ENCODE data around the gene LIMS2. TPM values are rescaled to one million over a fixed set of nuclear protein-coding genes. Genes with fewer than 3 reads are reported as not detected.

The LIMS2 gene
- total and polyA plus RNA-seq, 2 of the 8 experiments (the other 6 are each of a cell fraction or from before 2014, with no cell fraction given), result 3.3 to 4.8 TPM

DNA sequence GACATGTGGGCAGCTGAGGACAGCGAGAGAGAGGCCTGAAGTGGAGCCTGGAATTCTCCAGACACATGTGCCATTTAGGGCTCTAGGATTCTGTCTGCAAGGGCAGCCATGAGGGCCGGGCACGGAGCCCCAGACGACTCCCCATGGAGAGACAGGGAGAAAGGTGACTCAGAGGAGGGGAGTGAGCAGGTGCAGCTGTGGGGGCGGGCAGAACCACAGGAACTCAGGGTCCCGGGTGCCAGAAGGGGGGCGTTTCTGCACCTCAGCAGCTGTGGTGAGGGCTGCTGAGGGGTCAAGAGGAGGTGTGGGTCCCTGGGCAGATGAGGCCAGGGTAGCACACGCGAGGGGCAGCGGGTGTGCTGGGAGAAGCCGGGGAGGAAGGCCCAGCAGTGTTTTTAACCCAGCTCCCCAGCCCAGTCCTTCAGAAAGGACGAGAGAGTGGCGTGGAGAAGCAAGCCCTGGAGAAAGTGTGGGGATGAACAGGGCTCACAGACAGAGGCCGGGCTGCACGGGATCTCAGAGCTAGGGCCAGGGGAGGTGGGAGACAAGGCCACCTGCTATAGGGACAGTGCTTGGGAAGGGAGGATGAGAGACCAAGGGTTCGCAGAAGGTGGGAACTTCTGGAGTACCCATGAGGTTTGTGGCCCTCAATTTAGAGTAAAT lies 21.8 kb downstream of the LIMS2 start:
- H3K23me2 ChIP-seq (ENCODE audit: low read depth, low read length), result no peaks in the 10 kb centered on the region
- no peak overlapping the region for H3K14ac ChIP-seq (ENCODE audit: insufficient read length)
- no peaks in the 10 kb centered on the region for H3K79me1 ChIP-seq (ENCODE audit: low read depth, low read length)
- H3K79me2 ChIP-seq (ENCODE audit: control insufficient read depth in 1 of 2, insufficient read depth in 2 of 2, low read length in 2 of 2), result no peaks in the 10 kb centered on the region
- H3K4me3 ChIP-seq (ENCODE audit: extremely low read depth in 1 of 4, insufficient read depth in 2 of 4, low read depth in 3 of 4, low read length in 4 of 4), result no peak overlapping the region
- H2BK120ac ChIP-seq (replicated peaks; ENCODE audit: low read depth, low read length), result no peak overlapping the region
- no peak for FAIRE-seq
- H3K23ac ChIP-seq (ENCODE audit: insufficient read length), result no peak overlapping the region
- no peak overlapping the region for H3K4ac ChIP-seq (replicated peaks; ENCODE audit: insufficient read length, low read depth, low read length)
- CTCF ChIA-PET (ENCODE audit: partially characterized antibody), result interaction anchor here (0.6 to 13.7 kb wide), 8 partner anchors 14 to 111 kb away, joined by 3 to 160 read pairs (median 4); partner anchors contain the start of gene LIMS2
- H3K9ac ChIP-seq (replicated peaks in 1 of 4; ENCODE audit: extremely low read depth in 1 of 4, low read depth in 3 of 4, low read length in 3 of 4), result no peak overlapping the region
- H3K9me3 ChIP-seq (ENCODE audit: insufficient read depth in 2 of 2, low read depth in 1 of 2, low read length in 1 of 2), result no peaks in the 10 kb centered on the region
- H2BK15ac ChIP-seq (ENCODE audit: low read length), result no peak overlapping the region
- no peak overlapping the region for H3K27ac ChIP-seq (ENCODE audit: low read depth, low read length)
- 92% methylated on average over 14 of the region's 16 CpGs; no CpG with 5 or more reads in 1 of the 2 experiments for WGBS, 2 experiments (ENCODE audit: extremely low coverage in 1 of 2, insufficient coverage in 1 of 2, insufficient read length in 1 of 2, insufficient replicate concordance in 2 of 2, low coverage in 1 of 2, low lambda C conversion rate in 2 of 2, missing lambda C conversion rate in 1 of 2)
- no peak overlapping the region for H2BK20ac ChIP-seq (ENCODE audit: low read length)
- no peaks in the 10 kb centered on the region; a peak in 3 of 7 replicates for H3K4me1 ChIP-seq (replicated peaks in 1 of 4; ENCODE audit: control insufficient read depth in 3 of 4, insufficient read depth in 4 of 4, low read length in 3 of 4)
- H2AK5ac ChIP-seq (ENCODE audit: low read depth, low read length), result no peak overlapping the region
- H4K20me1 ChIP-seq (replicated peaks in 1 of 2; ENCODE audit: control insufficient read depth in 1 of 2, insufficient read depth in 2 of 2, low read length in 2 of 2), result peaks cover 0 to 1% of the 10 kb centered on the region in 2 experiments
- DNase-seq (ENCODE audit: low read depth in 1 of 2, low spot score in 2 of 2), result no peak
- TF ChIP-seq KDM4A (IDR thresholded peaks at IDR 0.05; ENCODE audit: low read depth, low read length, severe bottlenecking), result no peak
- no peak for TF ChIP-seq CBX5 (IDR thresholded peaks at IDR 0.05; ENCODE audit: low read depth, low read length)
- no peak for TF ChIP-seq CHD1 (IDR thresholded peaks at IDR 0.05; ENCODE audit: low read depth, low read length)
- TF ChIP-seq RFX5 (IDR thresholded peaks at IDR 0.05; ENCODE audit: borderline replicate concordance, low read depth, low read length), result no peak
- no peak overlapping the region for H3K18ac ChIP-seq (ENCODE audit: extremely low read depth, low read length)
- no peaks in the 10 kb centered on the region for H3K36me3 ChIP-seq (ENCODE audit: control insufficient read depth in 2 of 4, insufficient read depth in 4 of 4, low read length in 3 of 4)
- no peak overlapping the region for H2AFZ ChIP-seq (ENCODE audit: low read length)
- no peak overlapping the region for H4K8ac ChIP-seq (ENCODE audit: extremely low read depth, insufficient read depth, low read length)
- H2BK12ac ChIP-seq (ENCODE audit: low read depth, low read length), result no peak overlapping the region
- H4K5ac ChIP-seq (ENCODE audit: insufficient read length, low read depth, low read length), result no peak overlapping the region
- H3K56ac ChIP-seq (replicated peaks; ENCODE audit: insufficient read length, low read depth, low read length), result no peak overlapping the region
- no peak overlapping the region for H3K4me2 ChIP-seq (ENCODE audit: insufficient read depth in 1 of 2, low read depth in 2 of 2, low read length in 2 of 2)
- H4K91ac ChIP-seq (replicated peaks; ENCODE audit: insufficient read length, low read length), result no peak overlapping the region
- H2BK5ac ChIP-seq (ENCODE audit: low read depth, low read length), result no peak overlapping the region
- POLR2A ChIA-PET (ENCODE audit: partially characterized antibody), result interaction anchor here (1.0 kb wide), 2 partner anchors 49 to 211 kb away, joined by 3 read pairs; no protein-coding TSS in a partner anchor
- peaks cover 0 to 2% (median 0%) of the 10 kb centered on the region in 4 experiments; a peak in 1 of 7 replicates for H3K27me3 ChIP-seq (replicated peaks in 1 of 4; ENCODE audit: control insufficient read depth in 3 of 4, extremely low read depth in 1 of 4, insufficient read depth in 3 of 4, low read length in 3 of 4)
